Measurements from ENCODE around the gene RBM23.
A peak's percentile ranks its signal among the peaks of the same experiment; 100 is the strongest.

Gene RBM23

GRCh38 chr14:22903742-22904087, 15.2 kb downstream of the RBM23 start:
- H3K4me3 ChIP-seq (ENCODE audit: low read length) = no peak overlapping the region
- no peak for TF ChIP-seq CTCF (IDR thresholded peaks at IDR 0.05; ENCODE audit: insufficient read depth, low read depth, low read length, missing control alignments)
- no peak for DNase-seq (ENCODE audit: low read depth)

GRCh38 chr14:22901799-22902198, 17.1 kb downstream of the RBM23 start:
- DNase-seq (ENCODE audit: low read depth) = no peak
- no peak for TF ChIP-seq CTCF (IDR thresholded peaks at IDR 0.05; ENCODE audit: insufficient read depth, low read depth, low read length, missing control alignments)
- H3K4me3 ChIP-seq (ENCODE audit: low read length) = no peak overlapping the region

GRCh38 chr14:22900081-22900799, 18.7 kb downstream of the RBM23 start:
- TF ChIP-seq CTCF (IDR thresholded peaks at IDR 0.05; ENCODE audit: insufficient read depth, low read depth, low read length, missing control alignments) = peak; percentile 65
- H3K4me3 ChIP-seq (ENCODE audit: low read length) = no peak overlapping the region
- peak; percentile 82 for DNase-seq (ENCODE audit: low read depth)

- DNase-seq (ENCODE audit: low read depth) = peak; percentile 91
- no peak overlapping the region for H3K4me3 ChIP-seq (ENCODE audit: low read length)
- TF ChIP-seq CTCF (IDR thresholded peaks at IDR 0.05; ENCODE audit: insufficient read depth, low read depth, low read length, missing control alignments) = no peak
These were observed 20.5 kb downstream of the RBM23 start for GRCh38 chr14:22898302-22899090.

- no peak for DNase-seq (ENCODE audit: low read depth)
- H3K4me3 ChIP-seq (ENCODE audit: low read length) = no peak overlapping the region
- TF ChIP-seq CTCF (IDR thresholded peaks at IDR 0.05; ENCODE audit: insufficient read depth, low read depth, low read length, missing control alignments) = no peak
These were observed 21.6 kb downstream of the RBM23 start for GRCh38 chr14:22897357-22897756.

GRCh38 chr14:22896760-22897159, 22.2 kb downstream of the RBM23 start:
- TF ChIP-seq CTCF (IDR thresholded peaks at IDR 0.05; ENCODE audit: insufficient read depth, low read depth, low read length, missing control alignments) = no peak
- H3K4me3 ChIP-seq (ENCODE audit: low read length) = no peak overlapping the region
- no peak for DNase-seq (ENCODE audit: low read depth)
